H1 (cell line): ENCODE data around the gene OR5M11. TPM values are rescaled to one million over a fixed set of nuclear protein-coding genes. Genes with fewer than 3 reads are reported as not detected.

ENCODE experiments used
- BACH1 ChIP-seq: IDR thresholded peaks from 2 replicates; pipeline ENCODE4 v1.6.1; 2012; ENCODE audit warnings: low read length, improper control_type of control experiment
- BCL11A ChIP-seq, 2 experiments: IDR thresholded peaks; one replicate each; pipeline ENCODE4 v1.6.1; 2011; ENCODE audit warnings: low read depth in 2 of 2, low read length in 2 of 2, mild to moderate bottlenecking in 2 of 2
- CHD1 ChIP-seq: IDR thresholded peaks from 2 replicates; pipeline ENCODE4 v1.6.1; 2012; ENCODE audit warnings: low read depth, low read length, improper control_type of control experiment
- CHD7 ChIP-seq: fragments of 300-600 bp; sonication (generic); IDR thresholded peaks from 2 replicates; pipeline ENCODE4 v1.7.1; 2012; ENCODE audit warnings: low read length, moderate library complexity, mild to moderate bottlenecking, inconsistent platforms; ENCODE audit not compliant: insufficient replicate concordance
- CTCF ChIP-seq, 3 experiments: IDR thresholded peaks; 1 replicate in 2 of 3; 2 replicates in 1 of 3; pipeline versions ENCODE4 v1.5.1 to v1.6.1; 2011; ENCODE audit warnings: low read length in 3 of 3, mild to moderate bottlenecking in 3 of 3, inconsistent platforms in 2 of 3, low read depth in 1 of 3, moderate library complexity in 1 of 3; ENCODE audit not compliant: insufficient read depth in 1 of 3; ENCODE audit errors: control extremely low read depth in 1 of 3
- RXRA ChIP-seq: IDR thresholded peaks from 2 replicates; pipeline ENCODE4 v1.6.1; 2011; ENCODE audit warnings: low read depth, mild to moderate bottlenecking, low read length, moderate library complexity; ENCODE audit not compliant: insufficient read depth
- SP1 ChIP-seq: IDR thresholded peaks from 2 replicates; pipeline ENCODE4 v1.6.1; 2011; ENCODE audit warnings: low read depth, low read length
- SUZ12 ChIP-seq: fragments of 200-600 bp; sonication (generic); IDR thresholded peaks from 2 replicates; pipeline ENCODE4 v1.6.1; 2012; ENCODE audit warnings: mild to moderate bottlenecking, inconsistent platforms, low read length, moderate library complexity, mixed read lengths
- ZNF274 ChIP-seq: IDR thresholded peaks from 2 replicates; pipeline ENCODE4 v1.7.0; 2012; ENCODE audit warnings: low read length, borderline replicate concordance; ENCODE audit errors: extremely low read depth
- polyA plus RNA-seq, 7 experiments: library from polyadenylated mRNA; depleted of rRNA in 3 of 7; stranded (reverse) in 5 of 7; unstranded in 2 of 7; fragments of >200 nt in 5 of 7; fragments of 200-250 nt in 2 of 7; gene quantifications; 1 replicate in 5 of 7; 2 replicates in 1 of 7; 4 replicates in 1 of 7; pipeline versions ENCODE4 v1.2.1 to v1.2.3, GENCODE V29; 2011 to 2013; ENCODE audit warnings: missing spikeins in 2 of 7, mixed read lengths in 2 of 7
- total RNA-seq: library from RNA; stranded (reverse); fragmentation: NEBNext Ultra II Directional; extraction: Animal tissue kit (Norgen Biotek cat#: 25700); gene quantifications from 2 replicates; pipeline ENCODE4 v1.2.1, GENCODE V29; 2021

Gene OR5M11
- total and polyA plus RNA-seq, 2 of the 8 experiments (the other 6 are each of a cell fraction or from before 2014, with no cell fraction given), result 0.08 TPM; not detected in 1

- TF ChIP-seq CHD7 (no peak), BACH1 (no peak), ZNF274 (no peak), BCL11A (IDR thresholded peaks at IDR 0.05; ENCODE audit: low read depth in 2 of 2, low read length in 2 of 2) (no peak), CTCF (IDR thresholded peaks at IDR 0.05; ENCODE audit: control extremely low read depth in 1 of 3, insufficient read depth in 1 of 3, low read depth in 1 of 3, low read length in 3 of 3) (no peak), SUZ12 (no peak), CHD1 (no peak), SP1 (no peak), RXRA (no peak)
Observed at GRCh38 chr11:56545531-56545930, 2.5 kb upstream of the OR5M11 start (continued).
